Urinary bladder (tissue), 4 donors: ENCODE measurements around the gene ZNG1B. TPM values are rescaled to one million over a fixed set of nuclear protein-coding genes. Genes with fewer than 3 reads are reported as not detected.
"Not testable (repeated sequence)": the region's sequence is repeated elsewhere in the genome, so short reads cannot be mapped to it uniquely, and the experiment has no call there.

Source experiments
- DNase-seq: peaks from one replicate; pipeline ENCODE4 v3.0.0-alpha.2; 2015; ENCODE audit errors: extremely low spot score
- H3K27ac ChIP-seq: one replicate; pipeline ENCODE4 v1.5.1; 2013; ENCODE audit warnings: low read depth, mild to moderate bottlenecking, moderate library complexity
- H3K36me3 ChIP-seq: one replicate; pipeline ENCODE4 v1.6.1; 2013; ENCODE audit warnings: mild to moderate bottlenecking, moderate library complexity; ENCODE audit not compliant: insufficient read depth
- H3K4me1 ChIP-seq: one replicate; pipeline ENCODE4 v1.6.1; 2013; ENCODE audit warnings: mild to moderate bottlenecking, moderate library complexity; ENCODE audit not compliant: insufficient read depth
- H3K4me3 ChIP-seq: one replicate; pipeline ENCODE4 v1.5.1; 2013; ENCODE audit warnings: low read depth, low read length
- WGBS: extraction: QIAGEN DNeasy Blood & Tissue Kit; methylation state at CpG from one replicate; pipeline ENCODE4 v1.1.7; 2013; 5-methylcytosine and 5-hydroxymethylcytosine counted together
- polyA plus RNA-seq: library from polyadenylated mRNA; stranded (reverse); fragments of 200-250 nt; gene quantifications from one replicate; pipeline ENCODE4 v1.2.3, GENCODE V29; 2013
- total RNA-seq: library from RNA; depleted of rRNA; stranded (reverse); fragments of >200 nt; gene quantifications from one replicate; pipeline ENCODE4 v1.2.3, GENCODE V29; 2014
- donor health status: healthy with polysubstance abuse.
- donor health status: healthy.

The ZNG1B gene
- total RNA-seq (46.5 TPM), polyA plus RNA-seq (25.0 TPM)

GRCh38 chr2:113437508-113438465, at the start of gene ZNG1B:
Gene ZNG1B, plus strand, starts transcription at chr2:113437691. Its CDS starts 178 bp downstream, at chr2:113437869.
- not testable (repeated sequence) for DNase-seq, H3K4me1 ChIP-seq, H3K36me3 ChIP-seq
- WGBS: under 1% methylated on average over 36 of the region's 56 CpGs
- Histone ChIP-seq H3K27ac (peak within 1 kb of the TSS; percentile 0), H3K4me3 (peak within 1 kb of the TSS; percentile 5)

- DNase-seq: peak; percentile 47
- Histone ChIP-seq H3K36me3 (no peaks in the 10 kb centered on the region), H3K27ac (no peak overlapping the region), H3K4me1 (no peaks in the 10 kb centered on the region), H3K4me3 (no peak overlapping the region)
- 12% methylated on average over 11 of the region's 11 CpGs for WGBS
Observed at GRCh38 chr2:113390124-113390849, 47.2 kb upstream of the ZNG1B start.

GRCh38 chr2:113391073-113391472, 46.4 kb upstream of the ZNG1B start:
- DNase-seq: no peak
- no peak overlapping the region for H3K4me3 ChIP-seq
- WGBS: 89% methylated on average over 6 of the region's 6 CpGs

GRCh38 chr2:113406114-113406513, 31.4 kb upstream of the ZNG1B start:
- no peak overlapping the region for H3K27ac ChIP-seq

More at GRCh38 chr2:113391073-113391472, 46.4 kb upstream of the ZNG1B start:
- no peak overlapping the region for H3K27ac ChIP-seq
- H3K36me3 ChIP-seq: no peaks in the 10 kb centered on the region
- H3K4me1 ChIP-seq: no peaks in the 10 kb centered on the region

GRCh38 chr2:113407446-113408099, 29.9 kb upstream of the ZNG1B start:
- no peak overlapping the region for H3K27ac ChIP-seq
- no peak for DNase-seq
- 70% methylated on average over 3 of the region's 3 CpGs for WGBS
- H3K4me1 ChIP-seq: no peaks in the 10 kb centered on the region
- H3K4me3 ChIP-seq: no peak overlapping the region
- no peaks in the 10 kb centered on the region for H3K36me3 ChIP-seq

More at GRCh38 chr2:113406114-113406513, 31.4 kb upstream of the ZNG1B start:
- 43% methylated on average over 5 of the region's 5 CpGs for WGBS
- Histone ChIP-seq H3K4me3 (no peak overlapping the region), H3K36me3 (no peaks in the 10 kb centered on the region), H3K4me1 (no peaks in the 10 kb centered on the region)
- DNase-seq: no peak

GRCh38 chr2:113411725-113412352, 25.7 kb upstream of the ZNG1B start:
- not testable (repeated sequence) for H3K27ac ChIP-seq, DNase-seq, H3K4me1 ChIP-seq, H3K36me3 ChIP-seq, H3K4me3 ChIP-seq
- 80% methylated on average over 1 of the region's 3 CpGs for WGBS

GRCh38 chr2:113412774-113413173, 24.7 kb upstream of the ZNG1B start:
- H3K4me1 ChIP-seq, DNase-seq, H3K4me3 ChIP-seq, H3K36me3 ChIP-seq, H3K27ac ChIP-seq: not testable (repeated sequence)
- 32% methylated on average over 5 of the region's 5 CpGs for WGBS

- DNase-seq, H3K36me3 ChIP-seq, H3K27ac ChIP-seq, H3K4me1 ChIP-seq, H3K4me3 ChIP-seq: not testable (repeated sequence)
- WGBS: 17% methylated on average over 1 of the region's 1 CpG
Observed at GRCh38 chr2:113431773-113432172, 5.7 kb upstream of the ZNG1B start.

GRCh38 chr2:113433468-113433867, 4.0 kb upstream of the ZNG1B start:
- not testable (repeated sequence) for DNase-seq, H3K4me1 ChIP-seq, H3K36me3 ChIP-seq, H3K4me3 ChIP-seq, H3K27ac ChIP-seq

- DNase-seq, H3K4me1 ChIP-seq, H3K4me3 ChIP-seq, H3K27ac ChIP-seq, H3K36me3 ChIP-seq: not testable (repeated sequence)
Observed at GRCh38 chr2:113465770-113466169, 28.3 kb downstream of the ZNG1B start.

GRCh38 chr2:113476688-113477368, 39.3 kb downstream of the ZNG1B start:
- not testable (repeated sequence) for H3K36me3 ChIP-seq, DNase-seq, H3K4me3 ChIP-seq, H3K27ac ChIP-seq, H3K4me1 ChIP-seq
- WGBS: 93% methylated on average over 17 of the region's 24 CpGs

- not testable (repeated sequence) for H3K27ac ChIP-seq, H3K4me3 ChIP-seq, DNase-seq, H3K36me3 ChIP-seq, H3K4me1 ChIP-seq
- no CpG with 5 or more reads among the region's 13 CpGs for WGBS
Observed at GRCh38 chr2:113496527-113496926, 59.0 kb downstream of the ZNG1B start.

- H3K4me3 ChIP-seq, H3K27ac ChIP-seq, H3K4me1 ChIP-seq, H3K36me3 ChIP-seq, DNase-seq: not testable (repeated sequence)
- 91% methylated on average over 1 of the region's 4 CpGs for WGBS
Observed at GRCh38 chr2:113498365-113498764, 60.9 kb downstream of the ZNG1B start, which contains the start of gene FOXD4L1. Gene FOXD4L1, plus strand, starts transcription at chr2:113498665. Its CDS starts 592 bp downstream, at chr2:113499257.
